B cell (primary cell): ENCODE measurements around the gene MAD2L1. TPM values are rescaled to one million over a fixed set of nuclear protein-coding genes. Genes with fewer than 3 reads are reported as not detected.

Source experiments
- ATAC-seq: fragments of 200-7000 bp; cut with Tn5 transposase; one replicate; pipeline ENCODE4 v1.10.0; 2021; ENCODE audit warnings: low read depth, mild to moderate bottlenecking, moderate number of reproducible peaks, moderate library complexity
- CTCF ChIA-PET: fragments of 350-600 bp; sonication (Branson Sonifier 250); formaldehyde crosslinking; loops from one replicate; lab custom pipeline; 2021; ENCODE audit warnings: antibody characterized with exemption, inconsistent platforms; lab: Charles Lee
- POLR2A ChIA-PET: fragments of 350-600 bp; sonication (Branson Sonifier 250); formaldehyde crosslinking; loops from one replicate; lab custom pipeline; 2021; ENCODE audit warnings: antibody characterized with exemption; lab: Charles Lee
- DNase-seq: peaks from one replicate; pipeline ENCODE4 v3.0.0; 2013
- H2AFZ ChIP-seq: 2 replicates; pipeline ENCODE4 v1.6.1; 2012; ENCODE audit warnings: mild to moderate bottlenecking, low read depth, low read length; ENCODE audit not compliant: insufficient read depth, poor library complexity, severe bottlenecking
- H3K27ac ChIP-seq, 2 donors: 1 replicate in 1 of 2; 2 replicates in 1 of 2; pipeline ENCODE4 v1.5.1; 2012 to 2013; ENCODE audit warnings: low read length in 2 of 2, mild to moderate bottlenecking in 2 of 2, moderate library complexity in 1 of 2
- H3K27me3 ChIP-seq, 4 experiments: fragments of 200-600 bp in 1 of 4; sonication (generic) in 1 of 4; replicated peaks in 1 of 4; 1 replicate in 2 of 4; 2 replicates in 2 of 4; pipeline versions ENCODE4 v1.6.1 to v1.7.0; 2013 to 2016; ENCODE audit warnings: low read length in 3 of 4, mild to moderate bottlenecking in 2 of 4, mixed read lengths in 1 of 4, moderate library complexity in 1 of 4; ENCODE audit not compliant: insufficient read depth in 4 of 4, control insufficient read depth in 3 of 4; ENCODE audit errors: control extremely low read depth in 1 of 4
- H3K36me3 ChIP-seq, 2 experiments: replicated peaks in 1 of 2; 1 replicate in 1 of 2; 2 replicates in 1 of 2; pipeline versions ENCODE4 v1.6.1 to v1.7.1; 2013; ENCODE audit warnings: low read length in 1 of 2; ENCODE audit not compliant: insufficient read depth in 2 of 2, control insufficient read depth in 1 of 2; ENCODE audit errors: control extremely low read depth in 1 of 2, extremely low read depth in 1 of 2
- H3K4me1 ChIP-seq, 2 donors: fragments of 200-600 bp in 1 of 2; sonication (generic) in 1 of 2; 1 replicate in 1 of 2; 2 replicates in 1 of 2; pipeline versions ENCODE4 v1.5.1 to v1.6.1; 2013 to 2017; ENCODE audit warnings: low read length in 2 of 2; ENCODE audit not compliant: control insufficient read depth in 2 of 2, insufficient read depth in 2 of 2
- H3K4me2 ChIP-seq: replicated peaks from 2 replicates; pipeline ENCODE3; 2012; ENCODE audit warnings: mild to moderate bottlenecking, low read depth, low read length; ENCODE audit not compliant: poor library complexity, severe bottlenecking
- H3K4me3 ChIP-seq, 5 experiments: fragments of 200-600 bp in 1 of 5; sonication (generic) in 1 of 5; 1 replicate in 3 of 5; 2 replicates in 2 of 5; pipeline versions ENCODE4 v1.5.1 to v1.7.0; 2011 to 2016; ENCODE audit warnings: low read length in 4 of 5, mild to moderate bottlenecking in 4 of 5, low read depth in 2 of 5, control low read depth in 1 of 5, moderate library complexity in 1 of 5; ENCODE audit not compliant: insufficient read depth in 1 of 5; ENCODE audit errors: control extremely low read depth in 1 of 5, extremely low read depth in 1 of 5
- H3K79me2 ChIP-seq: fragments of 200-600 bp; sonication (generic); one replicate; pipeline ENCODE4 v1.6.0; 2016; ENCODE audit warnings: low read length; ENCODE audit not compliant: control insufficient read depth, insufficient read depth
- H3K9ac ChIP-seq: fragments of 200-600 bp; sonication (generic); 2 replicates; pipeline ENCODE4 v1.6.1; 2017; ENCODE audit warnings: mild to moderate bottlenecking, low read length, moderate library complexity
- H3K9me3 ChIP-seq, 3 donors: one replicate each; pipeline versions ENCODE4 v1.6.1 to v1.7.1; 2013; ENCODE audit warnings: low read length in 2 of 3; ENCODE audit not compliant: control insufficient read depth in 2 of 3, insufficient read depth in 1 of 3; ENCODE audit errors: control extremely low read depth in 1 of 3
- H4K20me1 ChIP-seq: 2 replicates; pipeline ENCODE4 v1.6.0; 2012; ENCODE audit warnings: mild to moderate bottlenecking, low read length; ENCODE audit not compliant: insufficient read depth, control insufficient read depth, poor library complexity, severe bottlenecking
- H3K27ac Mint-ChIP-seq: one replicate; pipeline ENCODE4 v1.8.0; 2021; ENCODE audit warnings: mixed read lengths
- H3K27me3 Mint-ChIP-seq: one replicate; pipeline ENCODE4 v1.8.0; 2021; ENCODE audit warnings: mixed read lengths
- H3K4me1 Mint-ChIP-seq: one replicate; pipeline ENCODE4 v1.8.0; 2021; ENCODE audit warnings: mixed read lengths
- H3K4me3 Mint-ChIP-seq: one replicate; pipeline ENCODE4 v1.8.0; 2021; ENCODE audit warnings: mixed read lengths
- H3K9me3 Mint-ChIP-seq: one replicate; pipeline ENCODE4 v1.8.0; 2022; ENCODE audit warnings: mixed read lengths; ENCODE audit not compliant: insufficient read depth
- EZH2 ChIP-seq: IDR thresholded peaks from 2 replicates; pipeline ENCODE4 v1.6.1; 2012; ENCODE audit warnings: borderline replicate concordance, low read depth, mild to moderate bottlenecking, moderate library complexity, low read length; ENCODE audit not compliant: insufficient read depth, poor library complexity, severe bottlenecking
- intact Hi-C: fragments of 100-400 bp; cut with micrococcal nuclease; formaldehyde crosslinking; loops from one replicate; pipeline ENCODE4 v1.10.0; 2022
- polyA plus RNA-seq: library from polyadenylated mRNA; depleted of rRNA; stranded (reverse); fragments of >200 nt; gene quantifications from 2 replicates; pipeline ENCODE4 v1.2.3, GENCODE V29; 2012
- total RNA-seq, 2 donors: library from RNA; stranded (reverse); fragments of 120-200 nt in 1 of 2; gene quantifications; 1 replicate in 1 of 2; 2 replicates in 1 of 2; pipeline versions ENCODE4 v1.2.3 to v1.2.4, GENCODE V29; 2013 to 2022
- TF ChIP-seq, protein P1 (sequence below): fragments of 200-600 bp; IDR thresholded peaks from one replicate; pipeline ENCODE4 v1.8.0; 2022; ENCODE audit warnings: antibody characterized with exemption, mild to moderate bottlenecking

The MAD2L1 gene
- total and polyA plus RNA-seq, 2 donors (not counting 1 experiment from before 2014, with no cell fraction given), result 1.5 TPM

DNA sequence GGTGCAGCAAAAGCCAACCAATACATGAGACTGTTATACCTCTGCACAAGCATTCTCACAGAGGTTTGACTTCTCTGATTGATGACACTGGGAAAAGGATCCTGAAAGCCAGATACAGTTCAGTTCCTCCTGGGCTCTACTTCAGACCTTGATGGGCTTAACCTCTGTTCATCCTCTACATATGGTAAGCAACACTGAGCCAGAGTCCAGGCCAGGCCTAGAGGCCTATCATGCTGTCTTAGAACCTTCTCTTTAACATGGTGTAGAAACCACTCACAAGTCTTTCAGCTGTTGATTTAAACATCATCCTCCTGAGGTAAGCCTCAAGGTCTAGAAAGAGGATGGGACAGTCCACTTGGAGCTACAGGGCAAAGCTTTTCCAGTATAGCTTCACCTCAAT, 9.2 kb downstream of the MAD2L1 start:
- Mint-ChIP-seq H3K27ac (no peak overlapping the region), H3K4me3 (no peak overlapping the region), H3K9me3 (no peaks in the 10 kb centered on the region), H3K27me3 (no peaks in the 10 kb centered on the region), H3K4me1 (peaks cover 15% of the 10 kb centered on the region)
- peaks cover 0 to 10% of the 10 kb centered on the region in 2 donors for H3K4me1 ChIP-seq
- no peak for ATAC-seq
- POLR2A ChIA-PET, result no interaction called here
- no peak overlapping the region for H3K9ac ChIP-seq
- intact Hi-C loops, result no loop called here
- CTCF ChIA-PET, result interaction anchor here (0.9 to 1.7 kb wide), 5 partner anchors 8 to 742 kb away, joined by 3 to 5 read pairs (median 3); partner anchors contain the start of gene PDE5A
- DNase-seq, result no peak
- H3K4me2 ChIP-seq, result no peak overlapping the region
- H3K36me3 ChIP-seq, result no peaks in the 10 kb centered on the region
- H3K27me3 ChIP-seq, result no peaks in the 10 kb centered on the region
- no peaks in the 10 kb centered on the region for H3K9me3 ChIP-seq
- no peak for TF ChIP-seq EZH2
- TF ChIP-seq, protein P1, sequence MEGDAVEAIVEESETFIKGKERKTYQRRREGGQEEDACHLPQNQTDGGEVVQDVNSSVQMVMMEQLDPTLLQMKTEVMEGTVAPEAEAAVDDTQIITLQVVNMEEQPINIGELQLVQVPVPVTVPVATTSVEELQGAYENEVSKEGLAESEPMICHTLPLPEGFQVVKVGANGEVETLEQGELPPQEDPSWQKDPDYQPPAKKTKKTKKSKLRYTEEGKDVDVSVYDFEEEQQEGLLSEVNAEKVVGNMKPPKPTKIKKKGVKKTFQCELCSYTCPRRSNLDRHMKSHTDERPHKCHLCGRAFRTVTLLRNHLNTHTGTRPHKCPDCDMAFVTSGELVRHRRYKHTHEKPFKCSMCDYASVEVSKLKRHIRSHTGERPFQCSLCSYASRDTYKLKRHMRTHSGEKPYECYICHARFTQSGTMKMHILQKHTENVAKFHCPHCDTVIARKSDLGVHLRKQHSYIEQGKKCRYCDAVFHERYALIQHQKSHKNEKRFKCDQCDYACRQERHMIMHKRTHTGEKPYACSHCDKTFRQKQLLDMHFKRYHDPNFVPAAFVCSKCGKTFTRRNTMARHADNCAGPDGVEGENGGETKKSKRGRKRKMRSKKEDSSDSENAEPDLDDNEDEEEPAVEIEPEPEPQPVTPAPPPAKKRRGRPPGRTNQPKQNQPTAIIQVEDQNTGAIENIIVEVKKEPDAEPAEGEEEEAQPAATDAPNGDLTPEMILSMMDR, result no peak
- H3K79me2 ChIP-seq, result peaks cover under 1% of the 10 kb centered on the region
- H2AFZ ChIP-seq, result no peak overlapping the region
- no peak overlapping the region for H3K27ac ChIP-seq
- H3K4me3 ChIP-seq, result no peak overlapping the region
- no peaks in the 10 kb centered on the region for H4K20me1 ChIP-seq

DNA sequence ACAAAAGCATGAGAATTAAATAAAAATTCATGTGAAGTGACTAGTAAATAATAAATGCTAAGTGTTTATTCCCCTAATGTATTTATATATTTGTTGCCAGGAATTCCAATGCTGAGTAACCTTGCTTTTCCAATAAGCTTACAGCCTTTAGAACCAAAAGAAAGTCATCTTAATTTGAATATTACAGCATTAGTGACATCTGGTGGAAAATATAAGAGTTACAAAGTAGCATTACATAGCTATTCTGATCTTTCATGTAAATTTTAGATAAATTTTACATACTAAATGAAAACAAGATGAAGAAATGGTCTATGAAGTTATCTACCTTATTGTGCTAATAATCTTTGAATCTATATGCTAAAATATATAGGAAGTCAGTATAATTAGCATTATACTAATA, 10.4 kb downstream of the MAD2L1 start:
- Histone ChIP-seq H3K27ac (no peak overlapping the region), H3K27me3 (no peaks in the 10 kb centered on the region), H4K20me1 (no peaks in the 10 kb centered on the region), H3K4me2 (no peak overlapping the region), H3K9me3 (no peaks in the 10 kb centered on the region), H3K4me1 (peaks cover 0 to 10% of the 10 kb centered on the region in 2 donors), H3K9ac (no peak overlapping the region), H3K79me2 (no peaks in the 10 kb centered on the region), H3K4me3 (no peak overlapping the region), H3K36me3 (no peaks in the 10 kb centered on the region), H2AFZ (no peak overlapping the region)
- POLR2A ChIA-PET, result no interaction called here
- H3K27me3 Mint-ChIP-seq, result no peaks in the 10 kb centered on the region
- intact Hi-C loops, result no loop called here
- ATAC-seq, result no peak
- CTCF ChIA-PET, result interaction anchor here (1.5 to 1.7 kb wide), 2 partner anchors 427 to 741 kb away, joined by 5 read pairs; partner anchors contain the start of gene PDE5A
- TF ChIP-seq EZH2, result no peak
- TF ChIP-seq, protein P1, result peak; percentile 23
- H3K27ac Mint-ChIP-seq, result no peak overlapping the region
- DNase-seq, result no peak
- H3K4me3 Mint-ChIP-seq, result no peak overlapping the region
- peaks cover 15% of the 10 kb centered on the region for H3K4me1 Mint-ChIP-seq
- no peaks in the 10 kb centered on the region for H3K9me3 Mint-ChIP-seq
